Stomach (tissue), 4 donors: ENCODE data around the gene RAB33A.

ENCODE experiments used
- POLR2A ChIP-seq, 4 donors: fragments of 450-650 bp; IDR thresholded peaks; one replicate each; pipeline ENCODE4 v1.6.1; 2016; ENCODE audit warnings: antibody characterized with exemption in 4 of 4, control low read depth in 2 of 4, mild to moderate bottlenecking in 1 of 4, moderate library complexity in 1 of 4
- POLR2AphosphoS5 ChIP-seq, 3 donors: sonication (generic); formaldehyde crosslinking; IDR thresholded peaks; one replicate each; pipeline ENCODE4 v1.6.1; 2016; ENCODE audit warnings: antibody characterized with exemption in 3 of 3
- TF ChIP-seq, protein P1 (sequence below), 7 experiments: fragments of 450-650 bp in 4 of 7; fragments of 200-600 bp in 3 of 7; sonication (generic) in 3 of 7; IDR thresholded peaks; one replicate each; pipeline ENCODE4 v1.5.1; 2016 to 2019; ENCODE audit warnings: antibody characterized with exemption in 7 of 7, control low read depth in 2 of 7, mild to moderate bottlenecking in 1 of 7

DNA sequence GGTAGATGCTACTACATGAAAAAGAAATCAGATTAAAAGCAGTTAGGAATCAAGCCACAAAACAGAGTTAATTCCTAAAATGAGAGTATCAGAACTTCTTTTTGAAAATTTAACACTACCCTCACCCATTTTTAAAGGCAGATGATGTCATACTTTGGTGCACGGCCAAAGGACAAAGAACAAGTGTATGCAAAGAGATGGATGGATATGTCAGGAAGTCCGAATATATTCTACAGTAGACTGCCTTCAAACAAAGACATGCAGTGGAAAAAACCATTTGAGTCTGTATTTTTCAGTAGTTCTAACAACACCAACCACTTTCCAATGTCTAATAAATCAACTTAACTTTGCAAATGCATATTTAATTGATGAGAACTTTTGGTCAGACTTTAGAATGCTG is 8.4 kb upstream of the RAB33A start:
- TF ChIP-seq, protein P1, sequence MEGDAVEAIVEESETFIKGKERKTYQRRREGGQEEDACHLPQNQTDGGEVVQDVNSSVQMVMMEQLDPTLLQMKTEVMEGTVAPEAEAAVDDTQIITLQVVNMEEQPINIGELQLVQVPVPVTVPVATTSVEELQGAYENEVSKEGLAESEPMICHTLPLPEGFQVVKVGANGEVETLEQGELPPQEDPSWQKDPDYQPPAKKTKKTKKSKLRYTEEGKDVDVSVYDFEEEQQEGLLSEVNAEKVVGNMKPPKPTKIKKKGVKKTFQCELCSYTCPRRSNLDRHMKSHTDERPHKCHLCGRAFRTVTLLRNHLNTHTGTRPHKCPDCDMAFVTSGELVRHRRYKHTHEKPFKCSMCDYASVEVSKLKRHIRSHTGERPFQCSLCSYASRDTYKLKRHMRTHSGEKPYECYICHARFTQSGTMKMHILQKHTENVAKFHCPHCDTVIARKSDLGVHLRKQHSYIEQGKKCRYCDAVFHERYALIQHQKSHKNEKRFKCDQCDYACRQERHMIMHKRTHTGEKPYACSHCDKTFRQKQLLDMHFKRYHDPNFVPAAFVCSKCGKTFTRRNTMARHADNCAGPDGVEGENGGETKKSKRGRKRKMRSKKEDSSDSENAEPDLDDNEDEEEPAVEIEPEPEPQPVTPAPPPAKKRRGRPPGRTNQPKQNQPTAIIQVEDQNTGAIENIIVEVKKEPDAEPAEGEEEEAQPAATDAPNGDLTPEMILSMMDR (IDR thresholded peaks at IDR 0.05): no peak
- TF ChIP-seq POLR2A (IDR thresholded peaks at IDR 0.05): no peak
- TF ChIP-seq POLR2AphosphoS5 (IDR thresholded peaks at IDR 0.05): no peak
